Cardiac muscle cell (in vitro differentiated cells and primary cell): Measurements from ENCODE around the gene LHFPL6. TPM values are rescaled to one million over a fixed set of nuclear protein-coding genes. Genes with fewer than 3 reads are reported as not detected.

Source experiments
- DNase-seq, 2 donors: peaks; one replicate each; pipeline versions ENCODE4 v3.0.0 to v3.0.0-alpha.2; 2010 to 2017; ENCODE audit warnings: low read depth in 1 of 2, low spot score in 1 of 2
- H3K27ac ChIP-seq: fragments of 200-600 bp; sonication (generic); 2 replicates; pipeline ENCODE4 v1.5.1; 2016
- H3K27me3 ChIP-seq: fragments of 200-600 bp; sonication (generic); 2 replicates; pipeline ENCODE4 v1.6.0; 2016; ENCODE audit warnings: control low read depth
- H3K36me3 ChIP-seq: fragments of 200-600 bp; sonication (generic); 2 replicates; pipeline ENCODE4 v1.5.1; 2016; ENCODE audit warnings: control low read depth
- H3K4me1 ChIP-seq: fragments of 200-600 bp; sonication (generic); 2 replicates; pipeline ENCODE4 v1.8.1; 2017; ENCODE audit warnings: low read depth, mild to moderate bottlenecking, mixed run types
- H3K4me3 ChIP-seq: fragments of 200-600 bp; sonication (generic); 2 replicates; pipeline ENCODE4 v1.5.1; 2016; ENCODE audit warnings: mild to moderate bottlenecking
- H3K9me3 ChIP-seq: fragments of 200-600 bp; sonication (generic); 2 replicates; pipeline ENCODE4 v1.5.1; 2017; ENCODE audit warnings: low read depth, mild to moderate bottlenecking, control low read depth
- CTCF ChIP-seq: IDR thresholded peaks from 2 replicates; pipeline ENCODE4 v1.5.1; 2012; ENCODE audit warnings: low read depth, mild to moderate bottlenecking, low read length
- polyA plus RNA-seq: library from polyadenylated mRNA; unstranded; fragments of >200 nt; fragmentation: Nextera tagmentation; extraction: Ambion mirVana; gene quantifications from 2 replicates; pipeline ENCODE4 v1.2.1, GENCODE V29; 2016
- total RNA-seq: library from RNA; depleted of rRNA; stranded (reverse); fragments of >200 nt; gene quantifications from 2 replicates; pipeline ENCODE4 v1.2.3, GENCODE V29; 2016

The LHFPL6 gene
- total and polyA plus RNA-seq, 2 experiments from 2014 or later: 10.0 to 19.2 TPM

DNA sequence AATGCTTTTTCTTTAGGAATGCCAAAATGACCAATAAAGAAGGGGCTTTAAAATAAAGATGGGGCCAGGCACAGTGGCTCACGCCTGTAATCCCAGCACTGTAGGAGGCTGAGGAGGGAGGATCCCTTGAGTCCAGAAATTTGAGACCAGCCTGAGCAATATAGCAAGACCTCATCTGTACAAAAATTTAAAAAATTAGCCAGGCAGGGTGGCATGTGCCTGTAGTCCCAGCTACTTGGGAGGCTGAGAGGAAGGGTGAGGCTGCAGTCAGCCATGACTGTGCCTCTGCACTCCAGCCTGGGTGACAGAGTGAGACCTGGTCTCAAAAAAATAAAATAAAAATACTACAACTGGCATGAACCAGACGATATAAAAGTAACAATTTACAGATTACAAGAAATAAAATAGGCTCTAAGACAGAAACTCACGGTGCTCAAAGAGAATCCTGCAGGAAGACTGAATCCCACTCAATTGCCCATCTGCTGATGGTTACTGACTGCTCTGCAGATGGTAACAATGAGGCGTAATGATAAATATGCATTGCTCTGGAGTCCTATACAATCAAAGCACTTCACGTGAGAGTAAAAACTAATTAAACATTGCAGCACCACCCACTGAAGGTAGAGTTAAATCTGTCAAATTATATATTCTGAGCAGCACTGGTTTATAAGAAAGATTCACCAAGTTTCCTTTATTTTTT lies 93.2 kb downstream of the LHFPL6 start:
- Histone ChIP-seq H3K36me3 (no peaks in the 10 kb centered on the region), H3K9me3 (no peaks in the 10 kb centered on the region), H3K27me3 (no peaks in the 10 kb centered on the region), H3K4me1 (no peaks in the 10 kb centered on the region), H3K4me3 (no peak overlapping the region), H3K27ac (no peak overlapping the region)
- no peak for DNase-seq
- no peak for TF ChIP-seq CTCF

DNA sequence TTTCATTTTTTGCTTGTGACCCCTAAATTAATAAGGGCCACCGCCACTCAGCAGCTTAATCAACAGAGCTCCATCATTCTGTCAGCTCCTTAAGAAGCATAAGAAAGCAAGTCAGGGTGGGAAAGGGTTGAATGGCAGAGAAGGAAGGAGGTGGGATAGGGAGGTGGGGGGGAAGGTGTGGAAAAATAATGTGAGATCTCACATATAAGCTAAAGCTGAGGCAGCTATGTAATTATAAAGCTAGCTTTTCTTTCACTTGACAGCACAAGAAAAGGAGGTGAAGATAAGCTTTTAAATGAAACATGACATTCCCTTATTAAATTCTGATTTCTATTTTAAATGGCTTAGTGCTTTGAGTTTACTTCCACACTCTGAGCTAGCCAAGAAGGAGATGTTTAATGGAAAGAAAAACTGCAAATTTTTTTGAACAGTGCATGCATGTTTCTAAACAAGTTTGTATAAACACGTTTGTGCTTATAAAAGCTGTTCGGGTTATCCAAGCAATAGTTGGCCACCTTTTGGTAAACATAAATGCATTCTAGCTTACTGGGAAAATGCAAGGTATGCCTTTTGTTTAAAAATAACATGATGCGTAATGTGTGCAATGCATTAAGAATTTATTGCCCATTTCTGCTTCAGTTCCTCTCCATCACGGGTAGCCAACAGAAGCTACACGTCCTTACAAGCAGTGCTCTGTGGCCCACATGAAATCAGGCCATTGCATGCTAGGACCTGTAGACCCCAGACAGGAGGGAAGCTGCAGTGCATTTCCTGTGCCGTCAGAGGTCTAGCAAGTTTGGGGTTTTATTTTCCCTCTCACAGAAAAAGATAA lies 96.2 kb downstream of the LHFPL6 start:
- no peaks in the 10 kb centered on the region for H3K9me3 ChIP-seq
- DNase-seq: no peak
- no peak overlapping the region for H3K4me3 ChIP-seq
- H3K27me3 ChIP-seq: no peaks in the 10 kb centered on the region
- no peaks in the 10 kb centered on the region for H3K36me3 ChIP-seq
- no peaks in the 10 kb centered on the region for H3K4me1 ChIP-seq
- no peak for TF ChIP-seq CTCF
- no peak overlapping the region for H3K27ac ChIP-seq

DNA sequence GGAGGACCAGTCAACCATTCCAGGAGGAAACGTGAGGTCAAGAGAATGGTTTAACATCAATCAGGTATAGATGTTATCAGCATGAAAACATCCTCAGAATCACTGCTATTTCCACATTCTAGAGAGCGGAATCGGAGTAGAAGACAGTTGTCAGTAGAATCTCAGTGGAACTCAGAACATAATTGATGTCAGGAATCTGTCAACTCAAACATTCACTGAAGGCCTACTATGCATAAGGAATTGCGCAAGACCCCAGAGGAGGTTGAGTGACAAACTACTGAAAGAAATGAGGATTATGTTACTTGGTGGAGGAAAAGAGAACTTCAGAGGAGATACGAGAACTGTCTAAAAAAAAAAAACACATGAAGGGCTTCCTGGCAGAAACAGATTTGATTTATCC lies 97.8 kb downstream of the LHFPL6 start:
- H3K4me3 ChIP-seq: no peak overlapping the region
- H3K9me3 ChIP-seq: no peaks in the 10 kb centered on the region
- peaks cover 5% of the 10 kb centered on the region for H3K4me1 ChIP-seq
- no peak for DNase-seq
- no peaks in the 10 kb centered on the region for H3K36me3 ChIP-seq
- no peak overlapping the region for H3K27ac ChIP-seq
- H3K27me3 ChIP-seq: no peaks in the 10 kb centered on the region
- no peak for TF ChIP-seq CTCF

- DNase-seq: no peak
- Histone ChIP-seq H3K4me1 (peaks cover 5% of the 10 kb centered on the region), H3K36me3 (no peaks in the 10 kb centered on the region), H3K27me3 (no peaks in the 10 kb centered on the region), H3K9me3 (no peaks in the 10 kb centered on the region), H3K27ac (no peak overlapping the region), H3K4me3 (no peak overlapping the region)
- no peak for TF ChIP-seq CTCF
Measured at GRCh38 chr13:39503048-39503447, 99.9 kb downstream of the LHFPL6 start.

DNA sequence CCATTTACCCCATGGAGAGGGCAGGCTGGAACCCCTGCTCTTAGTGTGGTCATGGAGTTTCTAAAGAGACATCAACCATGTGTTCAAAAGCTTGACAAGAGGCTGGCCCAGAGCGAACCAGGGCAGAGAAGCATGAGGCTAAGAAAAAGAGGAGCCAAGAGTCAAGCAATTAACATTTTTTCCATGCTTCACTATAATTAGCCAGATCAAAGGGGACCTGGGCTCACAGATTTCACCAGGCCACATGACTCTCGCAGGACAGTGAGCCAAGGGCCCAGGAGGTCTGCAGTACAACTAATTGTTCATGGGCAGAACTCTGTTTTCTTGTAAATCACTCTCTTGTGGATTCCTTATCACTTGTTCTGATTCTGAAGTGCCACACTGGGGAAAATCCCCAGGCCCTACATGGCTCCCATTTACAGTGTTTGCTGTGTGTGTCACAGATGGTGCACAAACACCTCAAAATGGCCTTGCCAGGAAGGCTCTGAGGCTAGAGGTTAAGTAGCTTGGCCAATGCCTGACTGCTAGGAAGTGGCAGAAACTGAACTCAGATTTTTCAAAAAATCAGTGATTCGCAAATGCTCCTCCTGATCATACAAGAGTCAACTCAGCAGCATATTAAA lies 101.2 kb downstream of the LHFPL6 start:
- peak in 1 of 2 donors; percentile 83 for DNase-seq
- TF ChIP-seq CTCF: no peak
- Histone ChIP-seq H3K36me3 (no peaks in the 10 kb centered on the region), H3K27me3 (no peaks in the 10 kb centered on the region), H3K4me1 (peaks cover 5% of the 10 kb centered on the region), H3K27ac (peak overlapping the region; percentile 85), H3K4me3 (no peak overlapping the region), H3K9me3 (no peaks in the 10 kb centered on the region)
